CD4-positive, alpha-beta T cell treated with Interleukin-15 for 1 hour (primary cell): ENCODE measurements around the gene TSEN54.
"Not testable (repeated sequence)": the region's sequence is repeated elsewhere in the genome, so short reads cannot be mapped to it uniquely, and the experiment has no call there.

Experiments
- DNase-seq: peaks from one replicate; pipeline ENCODE4 v3.0.0-alpha.2; 2020

TSEN54 gene

DNA sequence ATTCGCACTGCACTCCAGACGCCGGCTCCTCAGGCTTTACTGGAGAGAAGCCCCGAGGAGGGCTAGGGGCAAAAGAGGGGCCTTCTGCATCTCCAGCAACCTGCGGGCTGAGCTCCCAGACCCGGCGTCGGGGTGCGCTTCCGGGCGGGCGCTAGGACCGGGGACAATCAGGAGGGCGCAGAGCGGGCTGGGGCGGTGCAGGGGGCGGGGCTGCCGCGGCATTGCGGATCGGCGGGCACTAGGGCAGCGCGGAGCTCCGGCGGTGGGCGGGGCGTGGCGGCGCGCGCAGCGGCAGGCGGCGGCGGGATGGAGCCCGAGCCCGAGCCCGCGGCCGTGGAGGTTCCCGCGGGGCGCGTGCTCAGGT, at the start of gene TSEN54:
TSEN54 (plus strand) TSS at position 274 of the 364 bp plus-strand sequence; CDS start at position 307, 33 bp downstream.
- peak; percentile 94 for DNase-seq

DNA sequence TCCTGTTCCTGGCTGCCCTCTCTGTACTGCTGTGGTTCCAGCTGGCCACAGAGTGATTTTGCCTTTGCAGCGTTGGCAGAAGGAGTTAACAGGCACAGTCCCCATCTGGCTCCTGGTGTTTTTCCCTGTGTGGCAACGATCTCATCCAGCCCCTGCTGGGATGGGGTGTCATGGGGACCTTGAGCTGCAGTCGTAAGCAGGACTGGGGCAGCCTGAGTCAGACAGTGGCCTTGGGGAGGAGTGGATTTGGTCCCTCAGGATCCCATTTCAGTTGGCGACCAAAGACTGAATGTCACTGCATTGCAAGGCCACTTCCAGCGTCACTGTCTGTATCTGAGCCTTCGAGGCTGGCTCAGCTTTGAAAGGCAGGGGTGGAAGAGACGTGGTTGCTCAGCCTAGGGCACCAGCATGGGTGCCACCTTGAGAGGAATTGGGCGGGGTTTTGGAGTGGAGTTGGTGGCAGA, 48.0 kb upstream of the TSEN54 start:
- no peak for DNase-seq

DNA sequence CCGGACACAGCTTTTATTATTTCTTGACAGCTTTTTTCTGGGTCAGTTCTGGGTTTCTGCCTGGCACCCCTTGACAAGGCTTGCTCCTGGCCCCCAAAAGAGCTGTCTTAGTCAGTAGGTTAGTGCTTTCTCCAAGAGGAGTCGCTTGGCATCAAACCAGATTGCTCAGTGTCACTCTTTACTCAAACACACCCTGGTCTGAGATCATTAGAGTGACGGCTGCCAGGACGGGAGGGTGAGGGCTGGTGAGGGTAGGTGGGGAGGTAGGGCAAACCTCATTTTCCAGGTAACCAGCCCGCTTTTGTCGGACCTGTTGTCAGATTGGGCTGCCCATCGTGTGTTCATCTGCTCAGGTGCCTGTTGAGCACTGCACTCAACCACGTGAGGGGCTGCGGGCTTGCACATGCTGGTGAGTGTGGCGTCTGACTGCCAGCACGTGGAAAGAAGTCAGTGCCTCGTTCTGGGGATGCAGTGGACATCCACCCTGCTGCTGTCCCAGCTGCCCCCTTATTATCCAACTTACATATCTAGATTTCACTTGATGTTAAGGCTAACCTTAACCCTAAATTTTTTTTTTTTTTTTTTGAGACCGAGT, 47.5 kb upstream of the TSEN54 start:
- DNase-seq, result no peak

DNA sequence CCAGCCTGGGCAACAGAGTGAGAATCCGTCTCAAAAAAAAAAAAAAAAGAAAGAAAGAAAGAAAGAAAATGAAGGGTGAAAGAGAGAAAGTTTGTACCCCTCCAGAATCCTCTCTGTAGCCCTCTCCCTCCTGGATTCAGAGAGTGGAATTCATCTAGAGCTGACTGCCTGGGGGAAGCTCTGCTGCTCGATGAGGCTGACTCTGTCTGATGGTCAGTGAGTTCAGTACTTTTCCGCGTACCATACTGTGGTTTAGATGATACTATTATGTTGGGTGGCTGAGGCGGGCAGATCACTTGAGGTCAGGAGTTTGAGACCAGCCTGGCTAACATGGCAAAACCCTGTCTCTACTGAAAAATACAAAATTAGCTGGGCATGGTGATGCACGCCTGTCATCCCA, 45.1 kb upstream of the TSEN54 start:
- no peak for DNase-seq

DNA sequence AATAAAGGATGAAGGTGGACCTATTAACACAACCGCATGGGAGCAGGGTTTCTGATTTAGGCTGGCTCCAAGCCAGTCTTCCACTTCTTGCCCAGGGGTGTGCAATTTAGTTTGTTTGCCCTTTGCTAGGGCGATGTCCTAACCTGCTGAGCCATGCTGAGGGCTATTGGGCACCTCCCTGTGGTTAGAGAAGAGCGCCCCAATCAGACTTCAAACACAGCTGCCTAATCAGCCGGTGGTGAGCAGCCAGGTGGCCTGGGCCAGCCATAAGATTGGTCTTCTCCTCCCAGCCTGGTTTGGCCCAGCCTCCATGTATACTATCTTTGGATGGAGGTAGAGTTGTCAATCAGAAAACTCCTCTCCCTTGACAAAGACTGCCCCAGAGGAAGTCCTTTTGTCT, 44.2 kb upstream of the TSEN54 start:
- DNase-seq, result no peak

DNA sequence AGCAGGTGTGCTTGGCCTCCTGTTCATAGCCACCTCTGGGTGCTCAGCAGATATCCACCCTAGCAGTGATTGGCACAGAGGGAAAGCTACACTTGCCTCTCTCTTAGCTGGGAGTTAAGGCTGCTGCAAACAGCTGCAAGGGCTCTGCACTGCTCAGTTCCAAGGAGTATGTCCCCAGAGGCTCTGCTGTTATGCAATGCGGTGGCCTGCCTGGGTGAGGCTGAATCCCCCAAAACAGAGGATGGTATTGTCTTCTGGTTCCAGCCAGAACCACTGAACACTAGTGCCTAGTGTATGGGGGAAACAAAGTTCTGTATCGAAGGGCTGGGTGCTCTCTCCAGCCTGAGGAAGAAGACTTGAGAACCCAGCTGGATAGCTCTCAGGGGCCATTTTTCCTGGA, 43.1 kb upstream of the TSEN54 start:
- DNase-seq, result no peak

DNA sequence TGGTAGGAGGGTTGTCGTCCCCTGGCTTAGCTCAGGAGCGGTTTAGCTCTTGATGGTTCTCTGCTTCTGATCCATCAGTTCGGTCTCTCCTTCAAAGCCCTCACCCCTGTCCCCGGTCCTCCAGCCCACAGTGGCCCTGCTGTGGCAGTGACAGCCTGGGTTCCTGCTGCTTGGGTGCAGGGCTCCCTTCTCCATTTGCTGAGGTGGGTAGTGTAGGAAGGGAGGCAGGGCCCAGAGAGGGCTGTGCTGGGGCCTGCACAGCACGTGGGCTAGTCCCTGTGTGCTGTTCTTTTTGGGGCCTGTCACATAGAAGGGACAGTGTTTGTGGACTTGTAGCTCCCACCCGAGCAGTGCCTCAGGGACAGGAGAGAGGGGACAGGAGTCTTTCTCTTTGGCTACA, 41.6 kb upstream of the TSEN54 start:
- no peak for DNase-seq

DNA sequence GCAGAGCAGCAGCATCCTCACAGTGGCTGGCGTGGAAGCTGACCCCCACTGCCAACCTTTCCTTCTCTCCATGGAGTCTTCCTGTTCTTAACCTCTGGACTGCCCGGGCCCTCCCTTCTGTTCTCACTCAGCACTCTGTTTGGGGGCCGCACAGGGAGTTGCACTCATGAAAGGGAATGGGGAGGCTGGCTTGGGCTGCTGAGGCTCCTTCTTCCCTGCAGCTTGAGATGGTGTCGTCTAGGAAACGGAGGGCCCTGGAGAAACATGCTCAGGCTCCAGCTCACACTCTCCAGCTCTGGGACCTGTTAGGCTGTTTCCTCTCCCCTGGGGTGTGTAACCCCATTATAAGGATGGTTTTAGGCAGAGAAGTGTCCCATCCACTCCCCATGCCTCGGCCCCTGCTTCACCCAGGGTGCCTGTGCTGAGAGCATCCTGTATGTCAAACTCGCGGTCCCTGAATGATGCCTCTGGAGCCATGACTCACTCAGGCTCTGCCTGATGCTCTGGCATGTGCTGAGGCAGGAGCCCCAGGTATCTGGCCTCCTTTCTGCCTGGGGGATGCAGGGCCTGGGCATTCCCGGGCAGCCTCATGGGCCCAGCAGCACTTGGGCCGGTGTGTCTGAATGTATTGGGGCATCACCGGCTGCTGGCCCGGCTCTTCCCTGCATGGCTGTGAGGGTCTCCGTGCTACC, 41.0 kb upstream of the TSEN54 start:
- DNase-seq, result no peak

DNA sequence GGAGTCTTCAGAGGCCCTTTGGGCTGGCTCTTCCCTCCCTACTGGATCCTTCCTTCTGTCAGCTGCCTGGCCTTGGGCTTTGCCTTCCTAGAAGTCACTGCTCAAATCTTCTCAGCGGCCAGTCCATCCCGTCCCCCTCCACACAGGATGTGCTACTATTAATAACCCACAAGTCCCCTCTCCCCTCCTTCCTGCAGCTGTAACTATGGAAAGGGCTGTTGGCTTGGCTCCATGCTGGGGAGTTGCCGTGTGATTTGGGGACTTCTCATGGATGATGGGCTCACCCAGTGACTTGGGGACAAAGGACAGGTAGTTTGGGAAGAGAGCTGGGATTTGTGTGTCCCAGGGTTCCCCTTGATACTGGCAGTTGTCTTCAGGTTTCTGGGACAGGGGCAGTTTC, 40.5 kb upstream of the TSEN54 start:
- DNase-seq, result no peak

DNA sequence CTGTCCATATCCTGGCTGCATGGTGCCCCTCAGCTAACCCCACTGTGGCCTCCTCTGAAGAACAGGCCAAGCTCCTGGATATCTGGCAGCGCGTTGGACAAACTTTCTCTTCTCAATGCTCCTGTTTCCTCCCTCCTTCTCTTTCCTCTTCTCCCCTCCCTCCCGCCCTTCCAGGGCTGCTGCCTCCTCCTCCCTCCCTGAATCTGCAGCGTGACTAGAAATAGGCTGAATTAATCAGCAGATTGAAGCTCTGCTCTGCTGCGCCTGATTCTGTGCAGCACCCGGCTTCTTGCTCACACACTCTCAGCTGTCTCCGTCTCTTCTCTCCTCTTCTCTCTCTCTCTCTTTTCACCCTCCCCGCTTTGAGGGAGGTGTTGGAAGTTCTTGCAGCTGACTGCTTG, 40.1 kb upstream of the TSEN54 start:
- no peak for DNase-seq

DNA sequence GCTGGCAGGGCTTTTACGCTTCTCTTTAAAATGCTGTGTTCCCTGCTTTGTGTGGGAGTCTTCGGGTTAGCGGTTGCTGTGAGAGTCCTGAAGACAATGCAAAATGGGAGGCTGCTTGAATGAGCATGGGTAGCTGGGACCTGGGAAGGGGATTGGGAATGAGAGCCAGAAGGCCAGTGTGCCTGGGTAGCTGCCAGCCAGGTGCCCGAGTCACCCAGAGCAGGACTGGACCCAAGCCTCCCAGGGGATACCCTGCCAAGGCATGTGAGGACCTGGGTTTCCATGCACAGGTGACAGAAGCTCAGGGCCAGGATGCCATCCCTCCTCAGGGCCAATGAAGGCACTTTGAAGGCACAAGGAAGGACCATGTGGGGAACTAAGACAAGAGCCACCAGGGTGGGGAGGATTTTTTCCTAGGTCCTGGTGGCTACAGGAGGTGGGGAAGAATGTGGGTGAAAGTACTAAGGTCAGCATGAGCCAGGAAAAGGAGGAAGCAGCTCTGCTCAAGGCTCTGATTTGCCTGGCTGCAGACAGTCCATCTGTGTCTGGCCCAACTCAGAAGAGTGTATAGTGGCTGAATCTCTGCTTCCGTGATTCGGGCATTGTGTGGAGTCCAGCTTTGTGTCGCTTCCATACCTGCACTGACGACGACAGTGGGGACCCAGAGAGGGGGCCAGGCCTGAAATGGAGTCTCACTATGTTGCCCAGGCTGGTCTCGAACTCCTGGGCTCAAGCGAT, 39.4 kb upstream of the TSEN54 start:
- DNase-seq, result no peak

DNA sequence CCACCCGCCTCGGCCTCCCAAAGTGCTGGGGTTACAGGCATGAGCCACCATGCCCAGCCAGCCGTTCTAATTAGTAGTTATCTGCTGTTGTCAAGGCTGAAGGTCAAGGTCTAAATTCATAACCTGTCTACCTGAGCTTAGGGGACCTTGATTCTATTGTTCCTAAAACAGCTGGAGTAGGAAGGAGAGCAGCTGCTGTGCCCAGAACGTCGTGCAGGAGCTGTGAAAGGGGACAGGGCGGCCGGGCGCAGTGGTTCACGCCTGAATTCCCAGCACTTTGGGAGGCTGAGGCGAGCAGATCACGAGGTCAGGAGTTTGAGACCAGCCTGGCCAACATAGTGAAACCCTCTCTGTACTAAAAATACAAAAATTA, 38.9 kb upstream of the TSEN54 start:
- DNase-seq, result not testable (repeated sequence)

DNA sequence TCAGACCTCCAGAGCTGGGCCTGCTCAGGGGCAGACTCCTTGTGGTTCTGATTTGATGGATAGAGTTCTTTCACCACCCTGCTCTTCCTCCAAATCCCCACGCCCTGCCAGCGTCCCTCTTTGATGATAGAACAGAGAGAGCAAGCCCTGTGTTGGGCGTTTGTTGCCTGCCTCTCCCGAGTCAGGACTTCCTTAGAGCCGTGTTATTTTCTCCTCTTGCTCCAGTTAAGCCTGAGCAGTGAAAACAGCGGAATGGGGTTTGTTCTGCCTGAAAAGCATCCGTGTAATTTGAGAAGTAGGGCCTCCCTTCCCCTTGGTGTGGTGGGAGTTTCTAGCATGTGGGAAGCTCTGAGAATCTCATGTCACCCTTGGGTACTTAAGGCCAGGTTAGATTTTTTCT, 37.8 kb upstream of the TSEN54 start:
- DNase-seq, result no peak

DNA sequence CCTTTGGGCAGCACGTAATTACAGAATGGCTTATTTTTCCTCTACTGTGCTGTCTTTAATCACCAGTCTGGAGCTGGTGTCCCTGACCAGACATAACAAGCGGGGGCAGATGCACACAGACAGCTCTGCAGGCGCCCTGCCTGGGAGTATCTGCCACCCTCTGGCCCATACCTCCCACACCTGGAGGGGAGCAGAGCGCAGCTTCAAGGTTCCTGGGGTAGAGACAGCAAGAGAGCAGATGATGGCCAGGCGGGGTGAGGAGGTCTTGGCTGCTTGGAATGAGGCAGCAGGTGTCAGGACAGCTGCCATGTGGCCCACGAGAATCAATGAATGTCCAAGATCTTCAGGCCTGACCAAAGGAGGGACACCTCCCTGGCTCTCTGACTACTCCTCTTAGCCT, 36.0 kb upstream of the TSEN54 start:
- no peak for DNase-seq

DNA sequence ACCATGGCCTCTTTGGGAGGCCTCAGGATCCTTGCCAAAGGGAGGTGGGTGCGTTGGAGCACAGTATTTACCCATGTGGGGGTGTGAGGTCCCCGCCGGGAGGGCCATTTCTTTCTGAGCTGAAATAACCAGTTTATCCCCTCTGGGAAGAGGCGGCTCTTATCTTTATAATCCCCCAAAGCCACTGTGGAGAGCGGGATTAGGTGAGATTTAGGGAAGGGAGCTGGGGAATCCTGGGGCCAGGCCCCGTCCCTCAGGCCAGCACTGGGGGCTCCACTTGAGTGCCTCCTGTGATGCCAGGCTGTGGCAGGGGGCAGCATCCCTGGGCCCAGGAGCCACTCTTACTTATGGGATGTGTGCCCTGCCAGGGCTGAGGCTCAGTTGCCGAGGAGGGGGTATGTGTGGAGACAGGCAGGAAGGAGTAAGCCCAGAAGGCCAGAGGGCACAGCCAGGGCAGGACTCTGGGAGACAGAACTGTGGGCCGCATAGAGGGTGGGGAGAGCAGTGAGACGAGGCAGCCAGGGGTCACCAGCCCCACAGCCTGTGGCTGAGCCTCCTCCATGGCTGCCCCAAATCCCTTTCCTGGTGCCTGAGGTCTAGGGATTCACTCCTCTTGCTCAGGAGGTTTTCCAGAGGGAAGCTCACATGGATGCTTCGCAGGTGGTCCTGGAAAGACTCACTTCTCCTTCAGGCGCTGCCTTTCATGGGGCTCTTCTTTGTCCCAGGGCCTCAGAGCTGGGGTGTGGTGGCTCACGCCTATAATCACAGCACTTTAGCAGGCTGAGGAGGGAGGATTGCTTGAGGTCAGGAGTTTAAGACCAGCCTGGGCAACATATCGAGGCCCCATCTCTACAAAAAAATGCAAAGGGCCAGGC, 34.9 kb upstream of the TSEN54 start:
- DNase-seq, result no peak

DNA sequence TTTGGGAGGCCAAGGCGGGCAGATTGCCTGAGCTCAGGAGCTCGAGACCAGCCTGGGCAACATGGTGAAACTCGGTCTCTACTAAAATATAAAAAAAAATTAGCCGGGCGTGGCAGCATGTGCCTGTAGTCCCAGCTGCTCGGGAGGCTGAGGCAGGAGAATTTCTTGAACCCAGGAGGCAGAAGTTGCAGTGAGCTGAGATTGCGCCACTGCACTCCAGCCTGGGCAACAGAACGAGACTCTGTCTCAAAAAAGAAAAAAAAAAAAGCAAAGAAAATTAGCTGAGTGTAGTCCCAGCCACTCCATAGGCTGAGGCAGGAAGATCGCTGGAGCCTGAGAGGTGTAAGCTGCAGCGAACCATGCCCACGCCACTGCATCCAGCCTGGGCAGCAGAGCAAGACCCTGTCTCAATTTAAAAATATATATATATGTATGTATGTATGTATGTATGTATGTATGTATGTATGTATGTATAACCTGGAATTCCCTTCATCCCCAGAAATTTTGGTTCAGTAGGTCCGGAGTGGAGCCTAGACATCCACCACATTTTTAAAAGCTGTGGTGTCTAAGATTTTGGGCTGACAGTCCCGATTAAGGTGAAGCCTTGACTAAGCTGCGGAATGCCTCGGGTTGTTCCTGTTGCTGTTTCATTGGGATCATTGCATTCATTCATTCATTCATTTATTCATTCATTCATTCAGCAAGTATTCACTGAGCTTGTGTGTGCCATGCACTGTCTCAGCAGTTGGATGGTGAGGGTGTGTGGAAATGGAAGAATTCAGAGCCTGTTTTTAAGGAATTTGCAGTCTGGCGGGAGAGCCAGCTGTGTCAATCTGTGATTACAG, 34.0 kb upstream of the TSEN54 start:
- DNase-seq, result no peak

DNA sequence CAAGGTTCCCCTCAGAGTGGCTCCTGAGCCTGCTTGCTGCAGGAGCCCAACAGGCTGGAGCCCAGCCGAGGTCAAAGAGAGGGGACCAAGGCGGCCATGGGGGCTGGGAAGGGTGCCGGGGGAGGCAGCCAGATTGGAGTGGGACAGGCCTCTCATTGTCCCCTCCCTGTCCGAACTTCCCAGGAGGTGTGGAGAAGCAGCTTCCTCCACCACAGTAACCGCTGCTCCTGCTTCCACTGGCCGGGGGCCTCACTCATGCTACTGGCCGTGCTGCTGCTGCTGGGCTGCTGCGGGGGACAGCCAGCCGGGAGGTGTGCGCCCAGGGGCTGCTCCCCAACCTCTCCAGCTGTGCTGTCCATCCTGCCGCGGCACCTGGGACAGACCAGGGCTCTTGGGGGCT, 30.6 kb upstream of the TSEN54 start:
- DNase-seq, result no peak

DNA sequence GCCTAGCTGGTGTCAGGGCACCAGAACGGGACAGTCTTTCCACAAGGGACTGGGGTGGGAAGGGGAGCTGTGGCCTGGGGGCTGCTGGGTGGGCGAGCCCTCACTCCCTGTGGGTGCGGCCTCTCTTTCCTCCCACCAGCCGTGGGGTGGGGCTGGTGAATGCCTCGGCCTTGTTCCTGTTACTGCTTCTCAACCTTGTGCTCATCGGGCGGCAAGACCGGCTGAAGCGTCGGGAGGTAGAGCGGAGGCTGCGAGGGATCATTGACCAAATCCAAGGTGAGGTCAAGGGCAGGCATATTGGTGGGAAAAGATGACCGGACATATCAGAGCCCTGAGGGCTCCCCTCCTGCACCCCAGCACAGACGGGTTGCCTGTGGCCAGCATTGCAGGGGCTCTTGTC, 30.2 kb upstream of the TSEN54 start:
- no peak for DNase-seq

DNA sequence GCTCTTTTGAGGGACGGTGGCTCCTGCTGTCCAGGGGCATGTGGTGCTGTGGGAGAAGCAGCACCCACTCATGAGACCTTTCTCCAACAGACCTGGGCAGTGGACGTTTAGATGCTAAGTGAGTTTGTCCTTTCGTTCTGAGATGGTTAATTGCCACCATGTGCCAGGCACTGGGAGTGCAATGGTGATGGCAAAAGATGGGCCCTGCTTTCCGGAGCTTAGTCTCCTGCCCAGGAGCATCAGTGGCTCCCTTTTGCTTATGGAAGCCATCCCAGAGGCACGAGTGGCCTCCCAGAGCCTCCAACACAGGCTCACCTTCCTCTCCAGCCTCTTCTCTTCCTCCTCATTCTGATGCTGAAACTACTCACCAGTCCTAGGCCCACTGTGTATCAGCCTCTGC, 29.4 kb upstream of the TSEN54 start:
- DNase-seq, result no peak

DNA sequence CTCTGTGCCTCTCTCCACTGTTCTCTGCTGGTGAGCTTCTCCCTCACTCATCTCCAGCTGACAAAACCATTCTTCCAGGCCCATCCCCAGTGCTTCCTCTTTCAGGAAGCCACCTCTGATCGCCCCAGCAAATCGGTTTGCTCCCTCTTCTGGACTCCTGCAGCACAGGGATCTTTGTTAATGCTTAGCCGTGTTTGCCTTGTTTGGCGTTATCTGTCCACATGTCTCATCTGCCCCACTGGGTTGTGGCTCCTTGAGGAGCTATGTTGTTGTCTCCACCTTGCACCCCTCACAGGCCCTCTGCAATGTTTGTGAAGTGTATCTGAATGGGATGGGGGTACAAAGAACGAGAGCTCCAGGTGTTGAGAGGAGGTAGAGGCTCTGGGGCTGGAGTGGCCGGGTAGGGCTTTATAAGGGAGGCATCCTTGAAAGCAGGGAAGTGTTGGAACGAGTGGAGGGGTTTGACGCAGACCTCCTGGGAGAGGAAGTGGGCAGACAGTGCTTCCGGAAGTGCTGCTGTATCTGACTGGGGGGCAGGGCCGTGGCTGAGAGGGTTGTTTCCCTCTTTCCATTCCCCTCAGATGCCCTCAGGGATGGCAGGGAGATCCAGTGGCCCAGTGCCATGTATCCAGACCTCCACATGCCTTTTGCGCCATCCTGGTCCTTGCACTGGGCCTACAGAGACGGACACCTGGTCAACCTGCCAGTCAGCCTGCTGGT, 28.8 kb upstream of the TSEN54 start:
- DNase-seq, result peak; percentile 59

DNA sequence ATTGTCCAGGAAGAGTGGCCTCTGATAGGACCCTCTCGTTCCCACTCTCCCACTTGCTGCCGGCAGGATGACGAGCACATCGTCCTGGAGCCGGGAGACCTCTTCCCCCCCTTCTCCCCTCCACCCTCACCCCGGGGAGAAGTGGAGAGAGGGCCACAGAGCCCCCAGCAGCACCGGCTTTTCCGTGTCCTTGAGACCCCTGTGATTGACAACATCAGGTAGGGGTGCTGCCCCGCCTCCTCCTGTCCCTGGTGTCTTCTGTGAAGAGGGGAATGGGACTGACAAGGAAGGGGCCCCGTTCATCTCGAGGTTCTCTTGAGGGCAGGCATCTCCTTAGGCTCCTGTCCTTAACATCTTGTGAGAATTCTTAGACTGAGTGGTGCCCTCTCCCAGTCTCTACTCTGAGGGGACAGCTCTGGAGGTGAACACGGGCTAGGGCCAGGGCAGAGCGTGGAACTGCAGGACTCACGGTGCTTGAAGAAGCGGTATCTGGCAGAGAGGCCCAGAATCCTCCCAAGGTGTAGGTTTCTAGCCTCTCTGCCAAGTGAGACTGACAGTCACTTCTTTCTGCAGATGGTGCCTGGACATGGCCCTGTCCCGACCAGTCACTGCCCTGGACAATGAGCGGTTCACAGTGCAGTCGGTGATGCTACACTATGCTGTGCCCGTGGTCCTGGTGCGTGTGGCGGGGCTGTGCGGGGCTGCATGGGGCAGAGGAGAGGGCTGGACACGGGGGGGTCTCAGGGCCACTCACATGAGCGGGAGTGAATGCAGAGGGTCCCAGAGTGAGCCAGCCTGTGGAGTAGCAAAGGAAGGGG, 27.4 kb upstream of the TSEN54 start:
- no peak for DNase-seq
